Mucosa of descending colon (tissue), 3 donors: ENCODE measurements around the gene SLC2A13. TPM values are rescaled to one million over a fixed set of nuclear protein-coding genes. Genes with fewer than 3 reads are reported as not detected.
A peak's percentile ranks its signal among the peaks of the same experiment; 100 is the strongest.
"Not testable (repeated sequence)": the region's sequence is repeated elsewhere in the genome, so short reads cannot be mapped to it uniquely, and the experiment has no call there.

Experiments
- ATAC-seq: fragments of 200-7000 bp; cut with Tn5 transposase; one replicate; pipeline ENCODE4 v1.9.1; 2020; ENCODE audit warnings: mild to moderate bottlenecking, moderate library complexity
- DNase-seq, 3 donors: peaks; one replicate each; pipeline ENCODE4 v3.0.0-alpha.2; 2020
- H3K36me3 ChIP-seq: fragments of 200-600 bp; one replicate; pipeline ENCODE4 v1.8.0; 2021; ENCODE audit warnings: low read depth, mild to moderate bottlenecking
- H3K4me1 ChIP-seq: fragments of 200-600 bp; one replicate; pipeline ENCODE4 v1.8.0; 2021; ENCODE audit warnings: low read depth, mild to moderate bottlenecking
- H3K4me3 ChIP-seq: fragments of 200-600 bp; one replicate; pipeline ENCODE4 v1.8.0; 2021; ENCODE audit warnings: mild to moderate bottlenecking
- H3K9me3 ChIP-seq: fragments of 200-600 bp; one replicate; pipeline ENCODE4 v1.8.0; 2021; ENCODE audit warnings: mild to moderate bottlenecking
- CTCF ChIP-seq: fragments of 200-600 bp; IDR thresholded peaks from one replicate; pipeline ENCODE4 v1.8.0; 2022; ENCODE audit warnings: antibody characterized with exemption, mild to moderate bottlenecking
- intact Hi-C, 2 donors: fragments of 100-400 bp; cut with DNase I in 1 of 2; cut with micrococcal nuclease in 1 of 2; formaldehyde crosslinking; loops; one replicate each; pipeline versions ENCODE4 v1.11.0 to v1.11.1; 2022; cut with DNase I, micrococcal nuclease
- total RNA-seq, 3 donors: library from RNA; stranded (reverse); fragmentation: NEBNext Ultra II Directional in 2 of 3; extraction: Animal tissue kit (Norgen Biotek cat#: 25700) in 2 of 3; gene quantifications; one replicate each; pipeline versions ENCODE4 v1.2.1 to v1.2.4, GENCODE V29; 2021 to 2023
- donor health status: DM: no; HTN: no; CAD: no; lungs with moderate emphysema.
- donor health status: DM: no; HTN: no; CAD: no.
- donor health status: DM: no; HTN: yes; CAD: no.

The SLC2A13 gene
- total RNA-seq, 3 donors from 2014 or later: 25.0 to 41.8 (median 34.1) TPM

GRCh38 chr12:40054555-40055227, 51.2 kb downstream of the SLC2A13 start:
- Histone ChIP-seq H3K36me3 (no peaks in the 10 kb centered on the region), H3K9me3 (no peaks in the 10 kb centered on the region), H3K4me1 (peaks cover 5% of the 10 kb centered on the region), H3K4me3 (no peak overlapping the region)
- intact Hi-C loops: no loop called here
- DNase-seq (peak in 1 of 3 donors; percentile 12), ATAC-seq (peak; percentile 21)
- TF ChIP-seq CTCF: no peak

- ATAC-seq (no peak), DNase-seq (no peak)
- no peak overlapping the region for H3K4me3 ChIP-seq
- H3K4me1 ChIP-seq: no peaks in the 10 kb centered on the region
- H3K9me3 ChIP-seq: no peaks in the 10 kb centered on the region
- intact Hi-C loops: no loop called here
- H3K36me3 ChIP-seq: no peaks in the 10 kb centered on the region
- no peak for TF ChIP-seq CTCF
These were observed 56.6 kb downstream of the SLC2A13 start for GRCh38 chr12:40049268-40049667.

GRCh38 chr12:40047002-40047401, 58.9 kb downstream of the SLC2A13 start:
- intact Hi-C loops, H3K9me3 ChIP-seq, H3K36me3 ChIP-seq, H3K4me1 ChIP-seq, H3K4me3 ChIP-seq: not testable (repeated sequence)
- DNase-seq (peak in 2 of 3 donors; percentile 23 to 26), ATAC-seq (peak; percentile 54)

- no peak for TF ChIP-seq CTCF
- H3K36me3 ChIP-seq: no peaks in the 10 kb centered on the region
- H3K4me1 ChIP-seq: no peaks in the 10 kb centered on the region
- DNase-seq: no peak
- no peaks in the 10 kb centered on the region for H3K9me3 ChIP-seq
- no peak overlapping the region for H3K4me3 ChIP-seq
- intact Hi-C loops: no loop called here
- ATAC-seq: no peak
These were observed 60.2 kb downstream of the SLC2A13 start for GRCh38 chr12:40045656-40046055.

GRCh38 chr12:40044396-40044795, 61.5 kb downstream of the SLC2A13 start:
- ATAC-seq (no peak), DNase-seq (no peak)
- Histone ChIP-seq H3K36me3 (no peaks in the 10 kb centered on the region), H3K4me3 (no peak overlapping the region), H3K9me3 (no peaks in the 10 kb centered on the region), H3K4me1 (no peaks in the 10 kb centered on the region)
- no peak for TF ChIP-seq CTCF
- intact Hi-C loops: no loop called here

GRCh38 chr12:40039598-40039997, 66.3 kb downstream of the SLC2A13 start:
- TF ChIP-seq CTCF: no peak
- ATAC-seq (no peak), DNase-seq (no peak)
- H3K4me3 ChIP-seq: no peak overlapping the region
- H3K4me1 ChIP-seq: no peaks in the 10 kb centered on the region
- no peaks in the 10 kb centered on the region for H3K9me3 ChIP-seq
- intact Hi-C loops: no loop called here
- H3K36me3 ChIP-seq: no peaks in the 10 kb centered on the region
